H1 (cell line): Measurements from ENCODE around the gene HAO2. TPM values are rescaled to one million over a fixed set of nuclear protein-coding genes. Genes with fewer than 3 reads are reported as not detected.

Experiments
- CTCF ChIA-PET: fragments of 300-600 bp; sonication (Branson Sonifier 250); formaldehyde crosslinking; loops from one replicate; lab custom pipeline; 2021; ENCODE audit not compliant: partially characterized antibody; lab: Charles Lee
- POLR2A ChIA-PET: fragments of 300-600 bp; sonication (Branson Sonifier 250); formaldehyde crosslinking; loops from one replicate; lab custom pipeline; 2021; ENCODE audit warnings: inconsistent platforms; ENCODE audit not compliant: partially characterized antibody; lab: Charles Lee
- DNase-seq, 2 experiments: peaks; one replicate each; pipeline versions ENCODE4 v3.0.0 to v3.0.0-alpha.2; 2010 to 2022; ENCODE audit warnings: low spot score in 2 of 2, low read depth in 1 of 2, mixed read lengths in 1 of 2
- FAIRE-seq: peaks from 2 replicates; lab custom pipeline; 2011; peaks lifted over from hg19 to GRCh38; lab: Jason Lieb, UNC
- H2AFZ ChIP-seq: 2 replicates; pipeline ENCODE4 v1.8.1; 2012; ENCODE audit warnings: low read length, inconsistent platforms
- H2AK5ac ChIP-seq: 2 replicates; pipeline ENCODE4 v1.6.1; 2013; ENCODE audit warnings: low read depth, low read length
- H2BK120ac ChIP-seq: replicated peaks from 2 replicates; pipeline ENCODE3; 2013; ENCODE audit warnings: low read depth, low read length, inconsistent platforms
- H2BK12ac ChIP-seq: 2 replicates; pipeline ENCODE4 v1.6.1; 2013; ENCODE audit warnings: low read depth, low read length
- H2BK15ac ChIP-seq: 2 replicates; pipeline ENCODE4 v1.6.1; 2013; ENCODE audit warnings: low read length
- H2BK20ac ChIP-seq: 2 replicates; pipeline ENCODE4 v1.6.1; 2013; ENCODE audit warnings: low read length
- H2BK5ac ChIP-seq: 2 replicates; pipeline ENCODE4 v1.6.1; 2013; ENCODE audit warnings: low read depth, low read length
- H3K14ac ChIP-seq: 2 replicates; pipeline ENCODE4 v1.6.1; 2013; ENCODE audit warnings: inconsistent platforms; ENCODE audit not compliant: insufficient read length
- H3K18ac ChIP-seq: 2 replicates; pipeline ENCODE4 v1.6.1; 2013; ENCODE audit warnings: low read length; ENCODE audit errors: extremely low read depth
- H3K23ac ChIP-seq: 2 replicates; pipeline ENCODE4 v1.6.1; 2013; ENCODE audit warnings: inconsistent platforms; ENCODE audit not compliant: insufficient read length
- H3K23me2 ChIP-seq: 2 replicates; pipeline ENCODE4 v1.6.1; 2013; ENCODE audit warnings: low read depth, low read length
- H3K27ac ChIP-seq: 2 replicates; pipeline ENCODE4 v1.6.1; 2011; ENCODE audit warnings: low read depth, low read length, inconsistent platforms
- H3K27me3 ChIP-seq, 4 experiments: replicated peaks in 1 of 4; 1 replicate in 1 of 4; 2 replicates in 3 of 4; pipeline versions ENCODE4 v1.6.1 to v1.8.1; 2011 to 2013; ENCODE audit warnings: low read length in 3 of 4, mild to moderate bottlenecking in 3 of 4, inconsistent platforms in 2 of 4, mixed read lengths in 2 of 4, moderate library complexity in 1 of 4; ENCODE audit not compliant: control insufficient read depth in 3 of 4, insufficient read depth in 3 of 4; ENCODE audit errors: extremely low read depth in 1 of 4
- H3K36me3 ChIP-seq, 4 experiments: 2 replicates each; pipeline versions ENCODE4 v1.6.1 to v1.8.1; 2011 to 2013; ENCODE audit warnings: mild to moderate bottlenecking in 4 of 4, low read length in 3 of 4, moderate library complexity in 2 of 4, control low read depth in 1 of 4, inconsistent platforms in 1 of 4; ENCODE audit not compliant: insufficient read depth in 4 of 4, control insufficient read depth in 2 of 4
- H3K4ac ChIP-seq: replicated peaks from 2 replicates; pipeline ENCODE3; 2013; ENCODE audit warnings: low read length, low read depth, mixed read lengths, inconsistent platforms; ENCODE audit not compliant: insufficient read length
- H3K4me1 ChIP-seq, 4 experiments: replicated peaks in 1 of 4; 1 replicate in 1 of 4; 2 replicates in 3 of 4; pipeline versions ENCODE4 v1.6.1 to v1.8.1; 2011 to 2013; ENCODE audit warnings: low read length in 3 of 4, inconsistent platforms in 2 of 4, mixed read lengths in 1 of 4; ENCODE audit not compliant: insufficient read depth in 4 of 4, control insufficient read depth in 3 of 4
- H3K4me2 ChIP-seq, 2 experiments: 2 replicates each; pipeline versions ENCODE4 v1.6.1 to v1.8.1; 2011 to 2013; ENCODE audit warnings: low read depth in 2 of 2, low read length in 2 of 2, control low read depth in 1 of 2, inconsistent platforms in 1 of 2, mild to moderate bottlenecking in 1 of 2; ENCODE audit not compliant: insufficient read depth in 1 of 2
- H3K4me3 ChIP-seq, 4 experiments: fragments of 200-600, 300-600 bp in 1 of 4; sonication (generic), shearing (Covaris generic), sonication (Bioruptor Twin) in 1 of 4; 2 replicates each; pipeline versions ENCODE4 v1.5.1 to v1.8.1; 2011 to 2016; ENCODE audit warnings: low read length in 4 of 4, low read depth in 3 of 4, control low read depth in 2 of 4, inconsistent platforms in 2 of 4, mild to moderate bottlenecking in 2 of 4, mixed read lengths in 1 of 4, moderate library complexity in 1 of 4; ENCODE audit not compliant: insufficient read depth in 2 of 4; ENCODE audit errors: extremely low read depth in 1 of 4
- H3K56ac ChIP-seq: replicated peaks from 2 replicates; pipeline ENCODE3; 2013; ENCODE audit warnings: low read depth, mild to moderate bottlenecking, mixed read lengths, low read length, inconsistent platforms; ENCODE audit not compliant: insufficient read length
- H3K79me1 ChIP-seq: 2 replicates; pipeline ENCODE4 v1.6.1; 2013; ENCODE audit warnings: low read depth, low read length, control low read depth
- H3K79me2 ChIP-seq, 2 experiments: 2 replicates each; pipeline versions ENCODE4 v1.6.1 to v1.8.1; 2012 to 2013; ENCODE audit warnings: low read length in 2 of 2, mild to moderate bottlenecking in 2 of 2, inconsistent platforms in 1 of 2; ENCODE audit not compliant: insufficient read depth in 2 of 2, control insufficient read depth in 1 of 2
- H3K9ac ChIP-seq, 4 experiments: replicated peaks in 1 of 4; 1 replicate in 1 of 4; 2 replicates in 3 of 4; pipeline versions ENCODE4 v1.6.1 to v1.8.1; 2011 to 2013; ENCODE audit warnings: low read depth in 3 of 4, low read length in 3 of 4, control low read depth in 2 of 4, mild to moderate bottlenecking in 2 of 4, moderate library complexity in 2 of 4, inconsistent platforms in 1 of 4; ENCODE audit errors: extremely low read depth in 1 of 4
- H3K9me3 ChIP-seq, 2 experiments: 2 replicates each; pipeline versions ENCODE4 v1.6.1 to v1.8.1; 2012 to 2013; ENCODE audit warnings: mild to moderate bottlenecking in 2 of 2, moderate library complexity in 2 of 2, control low read depth in 1 of 2, inconsistent platforms in 1 of 2, low read depth in 1 of 2, low read length in 1 of 2, mixed read lengths in 1 of 2; ENCODE audit not compliant: insufficient read depth in 2 of 2
- H4K20me1 ChIP-seq, 2 experiments: replicated peaks in 1 of 2; 2 replicates each; pipeline versions ENCODE3 to v1.8.1; 2011 to 2013; ENCODE audit warnings: inconsistent platforms in 2 of 2, low read length in 2 of 2, mild to moderate bottlenecking in 1 of 2; ENCODE audit not compliant: insufficient read depth in 2 of 2, control insufficient read depth in 1 of 2
- H4K5ac ChIP-seq: 2 replicates; pipeline ENCODE4 v1.6.1; 2013; ENCODE audit warnings: low read length, low read depth, mixed read lengths, inconsistent platforms; ENCODE audit not compliant: insufficient read length
- H4K8ac ChIP-seq: 2 replicates; pipeline ENCODE4 v1.8.0; 2013; ENCODE audit warnings: mild to moderate bottlenecking, moderate library complexity, low read length, inconsistent platforms; ENCODE audit not compliant: insufficient read depth; ENCODE audit errors: extremely low read depth
- H4K91ac ChIP-seq: replicated peaks from 2 replicates; pipeline ENCODE3; 2013; ENCODE audit warnings: low read length, mixed read lengths, inconsistent platforms; ENCODE audit not compliant: insufficient read length
- BACH1 ChIP-seq: IDR thresholded peaks from 2 replicates; pipeline ENCODE4 v1.6.1; 2012; ENCODE audit warnings: low read length, improper control_type of control experiment
- BRCA1 ChIP-seq: IDR thresholded peaks from 2 replicates; pipeline ENCODE4 v1.6.1; 2012; ENCODE audit warnings: low read depth, low read length, improper control_type of control experiment
- CTCF ChIP-seq, 3 experiments: IDR thresholded peaks; 1 replicate in 2 of 3; 2 replicates in 1 of 3; pipeline versions ENCODE4 v1.5.1 to v1.6.1; 2011; ENCODE audit warnings: low read length in 3 of 3, mild to moderate bottlenecking in 3 of 3, inconsistent platforms in 2 of 3, low read depth in 1 of 3, moderate library complexity in 1 of 3; ENCODE audit not compliant: insufficient read depth in 1 of 3; ENCODE audit errors: control extremely low read depth in 1 of 3
- JUND ChIP-seq: IDR thresholded peaks from 2 replicates; pipeline ENCODE4 v1.6.1; 2011; ENCODE audit warnings: mild to moderate bottlenecking, improper control_type of control experiment, low read length
- PHF8 ChIP-seq: fragments of 200-600 bp; sonication (generic); conservative IDR thresholded peaks from 2 replicates; pipeline ENCODE4 v1.7.1; 2012; ENCODE audit warnings: low read depth, mild to moderate bottlenecking, inconsistent platforms, low read length, moderate library complexity
- POLR2AphosphoS5 ChIP-seq: IDR thresholded peaks from 2 replicates; pipeline ENCODE4 v1.6.1; 2011; ENCODE audit warnings: low read depth, low read length
- RNF2 ChIP-seq: fragments of 200-900, 300-1000 bp; sonication (generic); IDR thresholded peaks from 2 replicates; pipeline ENCODE4 v1.7.1; 2016; ENCODE audit warnings: borderline replicate concordance, low read depth, mild to moderate bottlenecking, antibody characterized with exemption, low read length; ENCODE audit not compliant: poor library complexity, severe bottlenecking; ENCODE audit errors: missing control alignments
- SP4 ChIP-seq: IDR thresholded peaks from 2 replicates; pipeline ENCODE4 v1.6.1; 2012; ENCODE audit warnings: low read length, inconsistent platforms
- TCF12 ChIP-seq: IDR thresholded peaks from 2 replicates; pipeline ENCODE4 v1.6.1; 2011; ENCODE audit warnings: low read depth, mild to moderate bottlenecking, low read length
- WGBS, 2 experiments: shearing (Covaris generic) in 1 of 2; methylation state at CpG; one replicate each; pipeline versions ENCODE4 v1.1.6 to v1.1.7; 2013 to 2015; ENCODE audit warnings: low lambda C conversion rate in 2 of 2, mixed read lengths in 2 of 2, inconsistent platforms in 1 of 2, low coverage in 1 of 2, missing lambda C conversion rate in 1 of 2; ENCODE audit not compliant: insufficient replicate concordance in 2 of 2, insufficient coverage in 1 of 2, insufficient read length in 1 of 2; ENCODE audit errors: extremely low coverage in 1 of 2, missing lambda C conversion rate in 1 of 2; 5-methylcytosine and 5-hydroxymethylcytosine counted together
- polyA plus RNA-seq, 7 experiments: library from polyadenylated mRNA; depleted of rRNA in 3 of 7; stranded (reverse) in 5 of 7; unstranded in 2 of 7; fragments of >200 nt in 5 of 7; fragments of 200-250 nt in 2 of 7; gene quantifications; 1 replicate in 5 of 7; 2 replicates in 1 of 7; 4 replicates in 1 of 7; pipeline versions ENCODE4 v1.2.1 to v1.2.3, GENCODE V29; 2011 to 2013; ENCODE audit warnings: missing spikeins in 2 of 7, mixed read lengths in 2 of 7
- total RNA-seq: library from RNA; stranded (reverse); fragmentation: NEBNext Ultra II Directional; extraction: Animal tissue kit (Norgen Biotek cat#: 25700); gene quantifications from 2 replicates; pipeline ENCODE4 v1.2.1, GENCODE V29; 2021
- TF ChIP-seq, protein P1 (sequence below): IDR thresholded peaks from 2 replicates; pipeline ENCODE4 v1.6.1; 2012; ENCODE audit warnings: inconsistent platforms

Gene HAO2
- total and polyA plus RNA-seq, 2 of the 8 experiments (the other 6 are each of a cell fraction or from before 2014, with no cell fraction given) = not detected

DNA sequence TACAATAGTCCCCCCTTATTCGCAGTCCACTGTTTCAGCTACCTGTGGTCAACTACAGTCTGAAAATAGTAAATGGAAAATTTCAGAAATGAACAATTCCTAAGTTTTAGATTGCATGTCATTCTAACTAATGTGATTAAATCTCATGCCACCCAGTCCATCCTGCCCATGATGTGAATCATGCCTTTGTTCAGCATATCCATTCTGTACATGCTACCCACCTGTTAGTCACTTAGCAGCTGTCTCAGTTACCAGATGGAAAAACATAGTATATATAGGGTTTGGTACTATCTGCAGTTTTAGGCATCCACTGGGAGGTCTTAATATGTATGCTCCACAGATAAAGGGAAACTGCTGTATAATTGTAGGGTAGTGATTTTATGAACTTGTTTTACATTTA is 16.6 kb upstream of the HAO2 start:
- ChIA-PET POLR2A (no interaction called here), CTCF (interaction anchor here (1.0 to 1.8 kb wide), 7 partner anchors 16 to 76 kb away, joined by 3 to 10 read pairs (median 4); partner anchors contain the start of gene HAO2)
- Histone ChIP-seq H3K36me3 (no peaks in the 10 kb centered on the region), H2AK5ac (no peak overlapping the region), H3K4me1 (peaks cover 0 to 4% (median 2%) of the 10 kb centered on the region in 4 experiments; a peak in 2 of 7 replicates), H4K91ac (no peak overlapping the region), H4K5ac (no peak overlapping the region), H2BK20ac (no peak overlapping the region), H4K20me1 (no peaks in the 10 kb centered on the region), H3K9ac (no peak overlapping the region), H3K23me2 (no peaks in the 10 kb centered on the region; the same call in 1 of the 2 replicates), H4K8ac (no peak overlapping the region), H3K4ac (no peak overlapping the region), H2BK12ac (no peak overlapping the region), H3K79me1 (no peaks in the 10 kb centered on the region), H3K4me2 (no peak overlapping the region), H3K23ac (no peak overlapping the region), H3K14ac (no peak overlapping the region), H2AFZ (no peak overlapping the region), H3K4me3 (no peak overlapping the region), H2BK5ac (no peak overlapping the region), H3K27me3 (no peaks in the 10 kb centered on the region), H3K27ac (no peak overlapping the region), H3K79me2 (no peaks in the 10 kb centered on the region), H2BK120ac (no peak overlapping the region), H3K18ac (no peak overlapping the region), H3K9me3 (no peaks in the 10 kb centered on the region), H2BK15ac (no peak overlapping the region), H3K56ac (no peak overlapping the region)
- TF ChIP-seq JUND (no peak), CTCF (IDR thresholded peaks at IDR 0.05; ENCODE audit: control extremely low read depth in 1 of 3, insufficient read depth in 1 of 3, low read depth in 1 of 3, low read length in 3 of 3) (no peak), RNF2 (no peak), SP4 (no peak), BACH1 (no peak), PHF8 (no peak), POLR2AphosphoS5 (no peak), TCF12 (no peak), BRCA1 (no peak)
- TF ChIP-seq, protein P1, sequence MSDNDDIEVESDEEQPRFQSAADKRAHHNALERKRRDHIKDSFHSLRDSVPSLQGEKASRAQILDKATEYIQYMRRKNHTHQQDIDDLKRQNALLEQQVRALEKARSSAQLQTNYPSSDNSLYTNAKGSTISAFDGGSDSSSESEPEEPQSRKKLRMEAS = no peak
- FAIRE-seq (no peak), DNase-seq (no peak)
- WGBS, 2 experiments = 93% methylated on average over 1 of the region's 1 CpG; no CpG with 5 or more reads in 1 of the 2 experiments
